Gastroesophageal sphincter (tissue), 4 donors: Measurements from ENCODE around the gene ADGRF5. TPM values are rescaled to one million over a fixed set of nuclear protein-coding genes. Genes with fewer than 3 reads are reported as not detected.

ENCODE experiments used
- ATAC-seq: fragments of 150-250 bp; one replicate; pipeline ENCODE4 v1.9.1; 2016; ENCODE audit warnings: mild to moderate bottlenecking, moderate library complexity
- H3K27ac ChIP-seq, 4 donors: fragments of 200-600 bp; sonication (generic) in 3 of 4; 1 replicate in 3 of 4; 2 replicates in 1 of 4; pipeline ENCODE4 v1.5.1; 2016 to 2019
- H3K27me3 ChIP-seq: fragments of 200-600 bp; sonication (generic); one replicate; pipeline ENCODE4 v1.5.1; 2019
- H3K36me3 ChIP-seq, 2 donors: fragments of 200-600 bp; sonication (generic); one replicate each; pipeline ENCODE4 v1.5.1; 2019; ENCODE audit warnings: control low read depth in 1 of 2
- H3K4me1 ChIP-seq, 3 donors: fragments of 200-600 bp; sonication (generic); 1 replicate in 2 of 3; 2 replicates in 1 of 3; pipeline ENCODE4 v1.5.1; 2016 to 2019; ENCODE audit warnings: control low read depth in 2 of 3
- H3K4me3 ChIP-seq, 2 donors: fragments of 200-600 bp; sonication (generic); one replicate each; pipeline ENCODE4 v1.5.1; 2019; ENCODE audit warnings: mild to moderate bottlenecking in 1 of 2, moderate library complexity in 1 of 2
- H3K9me3 ChIP-seq, 3 donors: fragments of 200-600 bp; sonication (generic); one replicate each; pipeline ENCODE4 v1.5.1; 2017 to 2019; ENCODE audit warnings: control low read depth in 2 of 3
- EP300 ChIP-seq: sonication (generic); formaldehyde crosslinking; IDR thresholded peaks from one replicate; pipeline ENCODE4 v1.6.1; 2017; ENCODE audit warnings: antibody characterized with exemption, mild to moderate bottlenecking
- POLR2A ChIP-seq, 2 donors: fragments of 450-650 bp; IDR thresholded peaks; one replicate each; pipeline ENCODE4 v1.6.1; 2017; ENCODE audit warnings: antibody characterized with exemption in 2 of 2, mild to moderate bottlenecking in 2 of 2, moderate library complexity in 1 of 2
- POLR2AphosphoS5 ChIP-seq: sonication (generic); formaldehyde crosslinking; IDR thresholded peaks from one replicate; pipeline ENCODE4 v1.6.1; 2017; ENCODE audit warnings: antibody characterized with exemption
- whole genome bisulfite sequencing, 2 donors: methylation state at CpG; one replicate each; pipeline ENCODE4 v1.1.5; 2018; ENCODE audit warnings: low coverage in 1 of 2; 5-methylcytosine and 5-hydroxymethylcytosine counted together
- total RNA-seq, 4 donors: library from RNA; depleted of rRNA; stranded (reverse); fragments of >200 nt; gene quantifications; one replicate each; pipeline ENCODE4 v1.1.0, GENCODE V29; 2016
- TF ChIP-seq, protein P1 (sequence below), 4 experiments: fragments of 200-600 bp in 2 of 4; fragments of 450-650 bp in 2 of 4; sonication (generic) in 1 of 4; IDR thresholded peaks; one replicate each; pipeline ENCODE4 v1.5.1; 2017 to 2019; ENCODE audit warnings: antibody characterized with exemption in 4 of 4, mild to moderate bottlenecking in 2 of 4, moderate library complexity in 2 of 4

ADGRF5 gene
- total RNA-seq, 4 donors from 2014 or later = 11.7 to 37.6 (median 26.0) TPM

DNA sequence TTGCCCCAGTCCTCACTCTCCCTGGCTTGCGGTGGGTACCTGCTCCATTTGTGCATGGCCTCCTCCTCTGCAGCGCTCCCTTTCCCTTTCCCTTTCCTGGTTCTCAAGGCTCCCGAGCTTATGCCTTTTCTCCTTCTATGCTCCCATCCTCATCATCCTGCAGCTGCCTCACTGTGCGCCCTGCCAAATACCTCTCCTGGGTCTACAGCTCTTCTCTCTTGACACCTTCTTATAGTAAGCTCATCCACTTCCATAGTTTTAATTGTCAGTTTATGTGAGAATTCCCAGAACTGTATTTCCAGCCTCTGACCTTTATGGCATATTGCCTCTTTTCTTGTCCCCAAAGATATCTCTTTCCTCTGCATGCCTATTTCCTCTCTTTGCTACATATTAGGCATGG, 5.9 kb downstream of the ADGRF5 start:
- no peak for TF ChIP-seq POLR2A (IDR thresholded peaks at IDR 0.05)
- no peak for TF ChIP-seq EP300
- TF ChIP-seq POLR2AphosphoS5 = no peak
- TF ChIP-seq, protein P1, sequence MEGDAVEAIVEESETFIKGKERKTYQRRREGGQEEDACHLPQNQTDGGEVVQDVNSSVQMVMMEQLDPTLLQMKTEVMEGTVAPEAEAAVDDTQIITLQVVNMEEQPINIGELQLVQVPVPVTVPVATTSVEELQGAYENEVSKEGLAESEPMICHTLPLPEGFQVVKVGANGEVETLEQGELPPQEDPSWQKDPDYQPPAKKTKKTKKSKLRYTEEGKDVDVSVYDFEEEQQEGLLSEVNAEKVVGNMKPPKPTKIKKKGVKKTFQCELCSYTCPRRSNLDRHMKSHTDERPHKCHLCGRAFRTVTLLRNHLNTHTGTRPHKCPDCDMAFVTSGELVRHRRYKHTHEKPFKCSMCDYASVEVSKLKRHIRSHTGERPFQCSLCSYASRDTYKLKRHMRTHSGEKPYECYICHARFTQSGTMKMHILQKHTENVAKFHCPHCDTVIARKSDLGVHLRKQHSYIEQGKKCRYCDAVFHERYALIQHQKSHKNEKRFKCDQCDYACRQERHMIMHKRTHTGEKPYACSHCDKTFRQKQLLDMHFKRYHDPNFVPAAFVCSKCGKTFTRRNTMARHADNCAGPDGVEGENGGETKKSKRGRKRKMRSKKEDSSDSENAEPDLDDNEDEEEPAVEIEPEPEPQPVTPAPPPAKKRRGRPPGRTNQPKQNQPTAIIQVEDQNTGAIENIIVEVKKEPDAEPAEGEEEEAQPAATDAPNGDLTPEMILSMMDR (IDR thresholded peaks at IDR 0.05) = no peak
- no peak for ATAC-seq
- H3K9me3 ChIP-seq = no peaks in the 10 kb centered on the region
- no peaks in the 10 kb centered on the region for H3K36me3 ChIP-seq
- 88 to 89% methylated on average over 4 of the region's 4 CpGs for WGBS, 2 donors
- no peak overlapping the region for H3K4me3 ChIP-seq
- no peak overlapping the region for H3K27ac ChIP-seq
- peaks cover 0 to 4% (median 0%) of the 10 kb centered on the region in 3 donors for H3K4me1 ChIP-seq
- no peaks in the 10 kb centered on the region for H3K27me3 ChIP-seq

DNA sequence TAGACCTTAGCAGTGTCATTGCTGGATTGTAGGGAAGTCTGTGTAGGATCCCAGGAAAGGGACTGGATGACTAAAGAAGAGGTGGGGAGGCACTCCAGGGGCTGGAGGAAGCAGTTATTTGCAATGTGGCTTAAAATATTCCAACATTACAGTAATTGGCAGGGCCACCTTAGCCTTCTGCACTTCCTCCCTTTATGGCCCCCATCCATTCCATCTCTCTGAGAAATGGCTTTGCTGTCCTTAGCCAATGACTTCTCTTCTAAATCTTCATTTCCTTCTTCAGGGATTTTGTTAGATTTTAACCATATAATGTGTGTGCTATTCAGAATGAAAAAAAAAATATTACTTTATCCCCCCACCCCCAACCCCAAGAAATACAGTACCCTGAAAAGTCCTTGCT, 6.4 kb downstream of the ADGRF5 start:
- no peaks in the 10 kb centered on the region for H3K27me3 ChIP-seq
- H3K4me3 ChIP-seq = no peak overlapping the region
- no peak for TF ChIP-seq POLR2AphosphoS5
- no peak for TF ChIP-seq POLR2A (IDR thresholded peaks at IDR 0.05)
- TF ChIP-seq, protein P1 (IDR thresholded peaks at IDR 0.05) = no peak
- no peaks in the 10 kb centered on the region for H3K9me3 ChIP-seq
- H3K27ac ChIP-seq = no peak overlapping the region
- H3K4me1 ChIP-seq = peaks cover 0 to 4% (median 0%) of the 10 kb centered on the region in 3 donors
- ATAC-seq = no peak
- no peaks in the 10 kb centered on the region for H3K36me3 ChIP-seq

DNA sequence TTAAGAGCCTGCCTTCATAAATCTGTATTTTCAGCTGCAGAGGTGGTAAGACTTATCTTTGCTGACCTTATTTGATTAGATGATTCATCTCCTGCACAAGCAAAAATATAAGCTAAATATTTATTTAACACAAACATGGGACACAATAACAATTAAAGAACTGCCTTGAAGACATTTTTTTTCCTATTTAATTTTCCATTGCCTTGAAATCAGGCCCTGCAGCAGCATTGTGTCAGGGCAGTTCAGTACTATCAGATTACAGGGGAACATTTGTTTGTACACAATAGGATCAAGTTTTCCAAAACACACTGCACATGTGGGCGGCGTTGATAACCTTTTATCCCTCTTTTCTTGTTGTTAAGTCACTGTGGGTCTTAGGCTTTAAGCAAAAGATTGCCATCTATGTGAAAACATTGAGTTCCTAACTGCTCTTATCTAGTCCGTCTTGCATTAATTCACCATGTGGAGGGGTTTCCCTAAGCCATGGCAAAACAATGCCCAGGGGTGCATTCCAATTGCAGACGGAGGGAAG, 7.4 kb downstream of the ADGRF5 start:
- Histone ChIP-seq H3K4me3 (no peak overlapping the region), H3K27me3 (no peaks in the 10 kb centered on the region), H3K36me3 (no peaks in the 10 kb centered on the region), H3K9me3 (no peaks in the 10 kb centered on the region), H3K4me1 (peaks cover 0 to 4% (median 0%) of the 10 kb centered on the region in 3 donors), H3K27ac (no peak overlapping the region)
- no peak for ATAC-seq
- WGBS, 2 donors = 63 to 74% methylated on average over 2 to 4 of the region's 4 CpGs
- no peak for TF ChIP-seq POLR2A (IDR thresholded peaks at IDR 0.05)
- no peak for TF ChIP-seq EP300
- TF ChIP-seq, protein P1 (IDR thresholded peaks at IDR 0.05) = no peak
- no peak for TF ChIP-seq POLR2AphosphoS5

DNA sequence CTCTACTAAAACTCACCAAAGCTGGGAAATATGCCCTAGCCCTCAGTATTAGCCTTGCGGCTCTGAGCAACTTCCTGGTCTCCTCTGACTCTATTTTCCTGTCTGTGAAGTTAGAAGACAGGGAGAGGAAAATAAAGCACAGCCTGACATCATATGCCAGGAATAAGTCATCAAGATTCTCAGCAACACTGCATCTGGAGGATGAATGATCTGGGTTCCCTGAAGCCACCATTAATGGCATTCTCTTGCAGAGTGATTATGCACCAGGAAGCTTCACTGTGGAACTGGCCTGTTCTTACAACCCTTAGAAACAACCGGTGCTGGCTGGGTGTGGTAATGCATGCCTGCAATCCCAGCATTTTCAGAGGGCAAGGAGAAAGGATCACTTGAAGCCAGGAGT, 12.4 kb downstream of the ADGRF5 start:
- Histone ChIP-seq H3K27ac (no peak overlapping the region), H3K4me1 (no peaks in the 10 kb centered on the region), H3K36me3 (no peaks in the 10 kb centered on the region), H3K9me3 (no peaks in the 10 kb centered on the region), H3K4me3 (no peak overlapping the region), H3K27me3 (no peaks in the 10 kb centered on the region)
- 54 to 91% methylated on average over 2 of the region's 2 CpGs for WGBS, 2 donors
- no peak for ATAC-seq
- TF ChIP-seq POLR2A (IDR thresholded peaks at IDR 0.05) (no peak), POLR2AphosphoS5 (peak; percentile 34)

DNA sequence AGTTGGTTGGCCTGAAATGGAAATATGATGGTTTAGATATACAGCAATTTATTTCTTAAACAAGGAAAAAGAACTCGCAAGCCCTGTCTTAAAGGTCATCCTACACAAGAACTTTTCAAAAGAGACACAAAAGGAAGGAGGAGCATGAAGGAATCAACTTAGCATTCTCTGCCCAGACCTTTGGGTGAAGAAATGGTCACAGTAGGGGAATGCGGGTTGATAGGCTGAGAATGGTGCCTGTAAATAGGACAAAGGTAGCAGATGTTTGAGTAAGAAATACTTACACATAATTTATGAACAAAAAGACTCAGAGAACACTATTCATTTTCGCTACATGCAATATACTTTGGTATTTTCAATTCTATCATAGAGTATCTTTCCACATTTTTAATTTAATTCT, 15.0 kb downstream of the ADGRF5 start:
- Histone ChIP-seq H3K27me3 (no peaks in the 10 kb centered on the region), H3K36me3 (no peaks in the 10 kb centered on the region), H3K4me3 (no peak overlapping the region), H3K9me3 (no peaks in the 10 kb centered on the region), H3K27ac (no peak overlapping the region), H3K4me1 (no peaks in the 10 kb centered on the region)
- WGBS, 2 donors = 83 to 88% methylated on average over 2 to 3 of the region's 3 CpGs
- no peak for ATAC-seq
- TF ChIP-seq POLR2AphosphoS5 = no peak
- TF ChIP-seq, protein P1 (IDR thresholded peaks at IDR 0.05) = no peak
